Left colon (tissue), 2 donors: ENCODE results near the gene TNFAIP2. TPM values are rescaled to one million over a fixed set of nuclear protein-coding genes. Genes with fewer than 3 reads are reported as not detected.
A peak's percentile ranks its signal among the peaks of the same experiment; 100 is the strongest.

ENCODE experiments used
- ATAC-seq: fragments of 200-7000 bp; cut with Tn5 transposase; one replicate; pipeline ENCODE4 v1.9.1; 2020; ENCODE audit warnings: mild to moderate bottlenecking, moderate library complexity
- DNase-seq, 2 donors: peaks; one replicate each; pipeline ENCODE4 v3.0.0-alpha.2; 2020
- intact Hi-C, 2 donors: fragments of 100-400 bp; cut with DNase I in 1 of 2; cut with micrococcal nuclease in 1 of 2; formaldehyde crosslinking; loops; one replicate each; pipeline versions ENCODE4 v1.11.2 to v1.14.0; 2022; cut with DNase I, micrococcal nuclease
- total RNA-seq, 2 donors: library from RNA; stranded (reverse); fragmentation: NEBNext Ultra II Directional; extraction: Animal tissue kit (Norgen Biotek cat#: 25700); gene quantifications; one replicate each; pipeline ENCODE4 v1.2.1, GENCODE V29; 2021
- donor health status: DM: no; HTN: no; CAD: no.
- donor health status: DM: yes; HTN: yes; CAD: no.

The TNFAIP2 gene
- total RNA-seq, 2 donors from 2014 or later = 14.9 to 40.8 TPM

DNA sequence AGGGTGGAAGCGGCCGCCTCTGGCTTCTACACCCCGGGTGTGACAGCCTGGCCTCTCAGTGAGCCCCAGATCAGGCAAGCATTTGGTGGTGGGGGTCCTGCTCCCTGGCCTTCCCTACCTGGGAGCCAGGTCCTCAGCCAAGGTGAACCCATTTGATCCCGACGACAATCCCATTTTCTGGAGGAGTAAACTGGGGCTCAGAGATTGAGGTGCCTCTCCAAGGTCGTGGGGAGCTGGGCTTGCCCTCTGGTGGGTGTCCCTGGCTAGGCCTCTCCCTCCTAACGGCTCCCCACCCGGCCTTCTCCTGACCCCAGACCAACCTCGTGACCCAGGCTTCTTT lies 31.4 kb upstream of the TNFAIP2 start:
- ATAC-seq (no peak), DNase-seq (no peak)
- intact Hi-C loops = no loop called here

DNA sequence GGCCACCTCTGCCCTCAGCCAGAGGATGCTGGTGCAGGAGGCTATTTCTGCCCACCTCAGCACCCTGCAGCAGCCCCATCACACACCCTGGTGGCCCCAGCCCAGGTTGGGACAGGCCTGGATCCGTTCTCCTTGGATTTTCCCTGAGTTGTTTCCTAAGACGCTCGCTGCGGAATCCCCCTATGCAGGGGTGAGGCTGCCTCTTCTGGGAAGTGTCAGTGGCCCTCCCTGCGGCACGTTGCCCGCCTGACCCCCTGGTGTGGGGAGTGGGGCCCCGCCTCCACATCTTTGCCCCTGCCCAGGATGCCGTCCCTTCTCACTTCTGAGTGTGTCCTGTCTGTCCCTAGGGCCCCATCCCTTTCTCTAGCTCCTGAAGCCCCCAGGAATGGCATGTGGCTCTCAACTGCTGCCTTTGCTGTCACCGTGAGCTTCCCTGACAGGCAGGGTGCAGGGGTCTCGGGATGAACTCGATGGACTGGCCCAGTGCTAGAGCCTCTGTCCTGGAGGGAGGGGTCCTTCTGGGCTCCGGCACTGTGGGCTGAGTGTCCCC lies 29.3 kb upstream of the TNFAIP2 start:
- intact Hi-C loops = no loop called here
- DNase-seq (no peak), ATAC-seq (no peak)

DNA sequence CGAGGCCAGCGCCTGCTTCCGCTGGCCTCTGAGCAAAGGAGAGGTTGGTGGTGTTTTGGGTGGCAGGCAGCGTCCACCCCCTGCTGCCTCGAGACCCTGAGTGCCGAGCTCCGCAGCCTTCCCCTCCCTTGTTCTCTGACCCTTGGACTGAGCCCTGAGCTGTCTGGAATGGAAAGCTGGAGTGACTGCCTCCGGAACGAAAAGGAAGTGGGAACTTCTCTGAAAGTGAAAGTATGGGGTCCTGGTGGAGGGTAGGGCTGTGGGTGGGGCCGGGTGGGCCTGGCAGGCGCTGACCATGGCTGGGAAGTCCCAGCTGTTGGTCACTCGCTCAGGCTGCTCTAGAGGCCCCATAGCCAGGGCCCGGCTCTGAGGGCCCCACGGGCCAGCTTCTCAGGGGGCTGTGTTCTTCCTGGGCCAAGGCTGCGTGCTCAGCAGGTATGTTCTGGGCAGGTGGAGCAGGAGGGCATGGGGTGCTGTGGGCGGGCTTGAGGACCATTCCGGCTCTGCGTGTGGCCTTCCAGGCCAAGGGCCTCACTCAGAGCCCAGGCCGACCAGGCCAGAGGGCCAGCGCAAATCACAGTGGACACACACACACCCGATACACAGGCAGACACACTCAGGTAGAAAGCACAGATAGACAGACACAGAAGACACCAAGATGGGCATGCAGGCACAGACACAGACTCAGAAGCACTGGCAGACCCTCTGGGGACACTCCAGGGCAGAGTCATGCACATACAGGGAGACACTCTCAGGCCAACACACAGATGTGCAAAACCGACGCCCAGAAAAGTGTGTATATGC lies 28.7 kb upstream of the TNFAIP2 start, which contains the start of gene EXOC3L4:
EXOC3L4 (plus strand) TSS at position 320 of the 804 bp plus-strand sequence. CDS start 5,495 bp downstream, outside the sequence.
- intact Hi-C loops = no loop called here
- DNase-seq = peak; percentile 58 to 78
- peak; percentile 79 for ATAC-seq

DNA sequence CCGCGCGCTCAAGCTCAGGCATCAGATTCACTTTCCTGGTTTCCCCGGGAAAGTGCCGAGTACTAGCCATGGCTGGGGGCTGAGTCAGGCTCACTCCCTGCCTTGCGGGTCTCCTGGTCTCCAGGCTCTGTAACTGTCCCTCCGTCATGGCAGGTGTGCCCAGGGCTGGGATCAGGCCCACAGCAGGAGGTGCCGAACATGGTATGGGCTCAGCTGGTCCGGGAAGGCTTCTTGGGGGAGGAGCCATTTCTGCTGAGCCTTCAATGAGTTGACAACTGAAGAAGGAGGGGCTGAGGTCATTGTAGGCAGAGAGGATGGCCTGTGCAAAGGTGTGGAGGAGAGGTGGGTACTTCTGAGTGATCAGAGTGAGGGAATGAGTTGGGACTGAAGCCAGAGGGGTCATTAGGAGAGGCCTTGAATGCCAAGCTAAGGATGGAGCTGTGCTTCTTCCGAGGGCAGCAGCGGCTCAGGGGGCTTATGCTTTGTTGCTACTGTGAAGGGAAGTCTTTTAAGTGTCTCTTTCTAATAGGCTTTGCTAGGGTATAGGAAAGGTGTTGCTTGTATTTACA lies 28.0 kb upstream of the TNFAIP2 start:
- DNase-seq (no peak), ATAC-seq (peak; percentile 57)
- intact Hi-C loops = no loop called here

DNA sequence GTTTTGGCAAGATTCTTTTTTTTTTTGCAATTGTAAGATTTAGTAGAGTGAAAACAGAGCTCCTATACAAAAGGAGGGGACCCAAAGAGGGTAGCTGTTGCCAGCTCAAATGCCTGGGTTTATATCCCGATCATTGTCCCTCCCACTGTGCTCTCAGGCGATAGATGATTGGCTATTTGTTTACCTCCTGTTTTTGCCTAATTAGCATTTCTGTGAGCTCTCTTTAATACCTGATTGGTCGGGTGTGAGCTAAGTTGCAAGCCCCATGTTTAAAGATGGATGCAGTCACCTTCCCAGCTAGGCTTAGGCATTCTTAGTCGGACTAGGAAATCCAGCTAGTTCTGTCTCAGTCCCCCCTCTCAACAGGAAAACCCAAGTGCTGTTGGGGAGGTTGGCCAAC lies 26.9 kb upstream of the TNFAIP2 start:
- no peak for ATAC-seq
- no peak for DNase-seq
- intact Hi-C loops = no loop called here

DNA sequence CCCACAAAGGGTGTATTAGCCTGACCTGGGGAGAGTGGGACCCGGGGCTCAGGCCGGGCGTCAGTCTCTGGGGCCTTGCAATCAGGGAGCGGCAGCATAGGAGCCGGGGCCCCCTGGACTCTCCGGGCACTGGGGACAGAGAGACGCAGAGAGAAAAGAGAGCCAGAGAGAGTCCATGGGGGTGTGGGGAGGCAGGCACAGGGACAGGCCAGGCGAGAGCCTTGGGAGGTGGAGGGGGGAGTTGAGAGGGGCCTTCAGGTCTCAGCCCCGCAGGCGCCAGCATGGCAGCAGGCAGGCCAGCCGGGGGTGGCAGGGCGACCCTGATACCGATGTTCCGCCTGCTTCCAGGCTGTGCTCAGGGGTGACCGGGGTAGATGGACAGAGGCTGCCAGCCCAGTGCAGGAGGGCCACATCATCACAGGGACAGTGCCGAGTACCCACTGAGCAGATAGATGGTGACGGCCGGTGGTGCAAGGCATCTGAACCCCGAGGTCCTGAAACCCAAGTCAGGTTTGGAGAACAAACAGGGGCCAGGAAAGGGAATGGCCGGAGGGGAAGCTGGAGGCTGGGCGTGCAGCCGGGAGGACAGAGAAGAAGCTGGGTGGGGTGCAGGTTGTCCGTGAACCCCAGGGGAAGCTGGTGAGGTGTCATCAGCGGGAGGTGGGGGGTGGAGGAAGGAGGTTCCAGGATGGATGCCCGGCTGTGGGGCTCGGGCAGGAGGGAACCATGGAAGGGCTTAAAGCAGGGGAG lies 25.8 kb upstream of the TNFAIP2 start:
- no peak for ATAC-seq
- intact Hi-C loops = no loop called here
- no peak for DNase-seq

DNA sequence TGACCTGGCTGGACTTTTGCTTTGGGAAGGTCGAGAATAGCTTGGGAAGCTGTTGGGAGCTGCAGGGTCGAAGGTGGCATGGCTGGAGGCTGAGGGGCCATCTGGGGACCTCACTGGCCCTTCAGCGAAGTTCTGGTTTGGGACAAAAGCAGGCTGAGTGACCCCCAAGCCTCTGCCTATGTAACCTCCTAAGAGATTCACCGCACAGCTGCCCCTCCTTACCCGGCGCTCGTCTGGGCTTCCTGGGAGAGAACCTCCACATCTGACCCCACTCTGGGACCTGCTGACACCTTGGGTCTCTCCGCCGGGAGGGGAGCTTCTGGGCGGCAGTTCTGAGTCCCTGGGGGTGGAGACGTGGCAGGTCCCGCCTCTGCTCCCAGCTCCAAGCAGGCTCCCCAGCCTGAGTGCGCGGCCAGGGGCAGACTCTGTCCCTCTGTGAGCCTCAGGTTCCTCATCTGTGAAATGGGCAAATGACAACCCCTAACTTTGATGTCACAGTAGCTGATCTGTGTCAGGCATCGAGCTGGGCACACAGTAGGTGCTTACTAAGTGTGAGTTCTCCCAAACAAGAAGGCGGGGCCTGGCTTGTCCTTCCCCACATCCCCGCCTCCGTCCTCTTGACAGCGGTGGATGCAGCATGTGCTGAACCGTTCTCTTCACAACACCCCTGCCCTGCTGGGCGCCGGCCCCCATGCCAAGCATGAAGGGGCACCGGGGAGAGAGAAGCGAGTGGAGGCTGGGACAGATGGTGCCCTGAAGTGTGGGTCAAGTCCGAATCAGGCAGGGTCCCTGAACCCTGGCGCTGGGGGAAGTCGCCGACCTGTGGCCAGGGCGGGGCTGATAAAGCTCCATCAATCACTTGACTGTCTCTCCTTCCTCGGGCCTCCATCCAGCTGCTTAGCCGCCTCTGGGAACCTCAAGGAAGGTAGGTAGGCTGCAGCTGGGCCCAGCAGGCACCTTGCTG lies 25.0 kb upstream of the TNFAIP2 start:
- no peak for ATAC-seq
- intact Hi-C loops = no loop called here
- no peak for DNase-seq

DNA sequence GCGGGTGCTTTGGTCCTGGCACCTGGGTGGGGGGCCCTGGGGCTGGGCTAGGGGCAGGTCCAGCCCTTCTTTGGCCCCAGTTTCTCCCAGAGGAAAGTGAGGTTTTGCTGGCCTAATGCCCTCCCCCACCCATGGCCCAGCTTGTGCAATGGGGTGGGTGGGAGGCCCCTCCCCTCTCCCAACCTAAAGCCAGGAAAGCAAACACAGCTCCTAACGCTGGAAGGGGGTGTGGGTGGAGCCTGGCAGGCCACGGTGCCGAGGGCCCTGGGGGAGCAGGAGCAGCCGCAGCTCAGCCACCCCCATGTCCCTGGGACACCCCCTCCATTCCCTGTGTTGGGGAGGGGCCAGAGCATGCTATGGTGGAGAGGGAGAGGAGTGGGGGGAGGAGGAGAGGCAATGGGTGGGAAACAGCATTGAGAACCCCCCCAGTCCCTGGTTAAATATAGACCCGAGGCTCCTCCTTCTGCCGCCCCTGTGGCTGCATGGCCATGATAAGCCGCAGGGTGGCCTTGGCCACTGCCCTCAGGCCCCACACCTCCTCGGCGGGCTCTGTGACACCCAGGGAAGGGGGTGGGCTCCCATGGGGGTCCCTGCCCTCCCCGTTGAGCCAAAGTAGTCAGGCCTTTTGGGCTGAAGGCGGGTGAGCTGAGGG lies 24.1 kb upstream of the TNFAIP2 start:
- ATAC-seq (no peak), DNase-seq (no peak)
- intact Hi-C loops = no loop called here

DNA sequence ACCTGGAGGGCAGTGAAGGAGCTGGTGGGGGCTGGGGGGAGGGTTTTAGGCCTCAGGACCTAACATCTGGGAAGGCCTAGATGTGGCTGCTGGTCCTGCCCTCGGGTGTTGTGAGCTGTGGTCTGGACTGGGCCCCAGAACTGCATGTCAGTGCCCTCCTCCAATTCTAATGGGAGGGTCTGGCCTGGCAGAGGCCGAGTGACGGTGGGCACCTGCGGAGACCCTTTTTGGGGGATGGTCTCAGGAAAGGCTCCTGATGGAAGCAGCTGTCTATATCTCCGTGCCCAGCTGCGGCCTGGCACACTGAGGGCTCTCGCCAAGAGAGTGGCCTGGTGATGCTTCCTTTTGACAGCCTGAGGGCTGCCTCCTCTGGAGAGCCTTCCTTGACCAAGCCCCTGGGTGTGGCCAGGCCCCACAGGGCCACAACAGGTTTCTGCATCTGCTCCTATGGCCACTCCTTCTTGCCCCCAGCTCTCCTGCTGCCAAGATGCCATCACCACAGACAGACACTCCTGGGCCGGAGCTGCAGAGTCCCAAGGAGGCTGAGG lies 23.5 kb upstream of the TNFAIP2 start:
- ATAC-seq = no peak
- no peak for DNase-seq
- intact Hi-C loops = loop anchor here (10.0 kb wide), 2 partner anchors 85 to 195 kb away; no protein-coding TSS in a partner anchor

DNA sequence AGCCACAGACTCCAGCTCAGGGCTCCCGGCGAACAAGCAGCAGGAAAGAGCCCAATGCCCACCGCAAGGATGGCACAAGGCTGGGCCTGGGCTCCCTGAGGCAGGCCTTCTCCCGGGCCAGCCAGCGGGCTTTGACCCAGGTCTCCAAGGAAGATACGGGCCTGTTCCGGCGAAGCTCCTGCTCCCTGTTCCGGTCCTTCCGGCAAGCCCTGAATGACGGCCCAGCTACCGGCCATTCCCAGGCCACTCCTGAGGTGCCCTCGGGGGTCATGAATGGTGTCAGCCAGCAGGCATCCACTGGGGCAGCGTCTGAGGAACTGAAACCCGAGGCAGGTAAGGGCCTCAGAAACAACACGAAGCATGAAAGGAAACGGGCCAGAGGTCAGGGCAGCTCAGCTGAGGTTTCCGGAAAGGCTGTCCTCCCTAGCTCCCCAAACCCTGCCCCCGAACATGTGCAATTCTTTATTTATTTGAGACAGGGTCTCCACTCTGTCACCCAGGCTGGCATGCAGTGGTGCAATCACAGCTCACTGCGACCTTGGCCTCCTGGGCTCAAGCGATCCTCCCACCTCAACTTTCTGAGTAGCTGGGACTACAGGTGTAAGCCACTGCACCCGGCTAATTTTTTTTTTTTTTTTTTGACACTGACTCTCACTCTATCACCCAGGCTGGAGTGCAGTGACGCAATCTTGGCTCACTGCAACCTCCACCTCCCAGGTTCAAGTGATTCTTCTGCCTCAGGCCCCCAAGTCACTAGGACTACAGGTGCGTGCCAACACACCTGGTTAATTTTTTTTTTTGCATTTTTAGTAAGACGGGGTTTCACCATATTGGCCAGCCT lies 22.8 kb upstream of the TNFAIP2 start:
- intact Hi-C loops = loop anchor here (10.0 kb wide), 2 partner anchors 84 to 194 kb away; no protein-coding TSS in a partner anchor
- ATAC-seq = no peak
- DNase-seq = no peak

DNA sequence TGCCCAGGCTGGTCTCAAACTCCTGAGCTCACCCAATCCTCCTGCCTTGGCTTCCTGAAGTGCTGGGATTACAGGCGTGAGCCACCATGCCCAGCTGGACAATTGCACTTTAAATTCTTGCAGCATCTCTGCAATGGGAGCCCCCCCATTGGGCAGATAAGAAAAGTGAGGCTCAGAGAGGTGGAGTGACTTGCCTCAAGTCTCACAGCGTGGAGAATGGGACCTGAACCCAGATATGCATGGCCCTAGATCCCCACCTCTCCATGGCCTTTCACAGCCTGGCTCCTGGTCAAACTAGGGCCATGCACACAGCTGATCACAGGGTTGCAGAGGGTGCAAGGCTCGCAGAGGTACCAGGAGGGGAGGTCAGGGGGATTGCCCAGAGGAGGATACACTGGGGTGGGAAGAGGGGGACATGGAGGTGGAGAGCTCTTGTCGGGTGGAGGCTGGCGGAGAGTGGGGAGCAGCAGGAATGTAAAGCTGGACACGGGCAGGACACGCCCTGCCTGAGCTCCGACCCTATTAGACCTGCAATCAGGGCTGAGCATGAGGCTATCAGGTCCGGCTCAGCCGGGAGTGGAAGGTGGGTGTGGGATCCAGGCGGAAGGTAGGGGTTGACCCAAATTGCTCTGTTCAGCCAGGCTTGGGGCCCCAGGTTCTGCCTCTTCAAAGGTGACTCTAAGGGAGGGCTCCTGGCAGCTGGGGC lies 21.9 kb upstream of the TNFAIP2 start:
- no peak for ATAC-seq
- intact Hi-C loops = loop anchor here (10.0 kb wide), 2 partner anchors 83 to 193 kb away; no protein-coding TSS in a partner anchor
- DNase-seq = no peak

DNA sequence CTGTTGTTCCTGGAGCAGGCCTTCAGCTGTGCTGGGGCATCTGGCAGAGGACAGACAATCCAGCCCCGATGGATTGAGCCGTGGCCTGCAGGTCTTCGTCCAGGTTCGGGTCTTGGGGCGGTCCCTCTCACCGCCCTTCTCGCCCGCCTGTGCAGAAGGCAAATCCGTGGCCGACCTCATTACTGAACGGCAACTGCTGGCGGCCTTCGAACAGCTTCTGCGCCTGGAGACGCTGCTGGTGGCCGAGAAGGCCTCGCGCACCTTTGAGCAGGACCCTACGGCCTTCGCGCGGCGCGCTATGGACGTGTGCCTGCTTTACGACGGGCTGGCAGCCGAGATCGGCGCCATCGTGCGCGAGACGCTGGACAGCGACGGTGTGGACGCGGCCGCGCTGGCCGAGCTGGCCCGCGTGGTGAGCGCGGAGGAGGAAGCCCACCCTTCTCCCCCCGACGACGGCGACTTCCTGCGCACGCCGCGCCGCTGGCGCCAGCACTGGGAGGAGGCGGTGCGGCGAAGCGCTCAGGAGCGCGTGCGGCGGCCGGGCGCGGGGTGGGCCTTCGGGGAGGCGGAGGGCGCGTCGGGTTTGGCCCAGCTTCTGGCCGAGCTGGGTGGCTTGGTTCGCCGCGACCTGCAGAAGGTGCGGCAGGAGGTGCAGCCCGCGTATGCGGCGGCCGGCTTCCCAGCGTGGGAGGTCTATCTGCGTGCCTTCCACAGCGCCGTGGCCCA lies 21.1 kb upstream of the TNFAIP2 start:
- intact Hi-C loops = loop anchor here (10.0 kb wide), 2 partner anchors 83 to 193 kb away; no protein-coding TSS in a partner anchor
- ATAC-seq = no peak
- no peak for DNase-seq

DNA sequence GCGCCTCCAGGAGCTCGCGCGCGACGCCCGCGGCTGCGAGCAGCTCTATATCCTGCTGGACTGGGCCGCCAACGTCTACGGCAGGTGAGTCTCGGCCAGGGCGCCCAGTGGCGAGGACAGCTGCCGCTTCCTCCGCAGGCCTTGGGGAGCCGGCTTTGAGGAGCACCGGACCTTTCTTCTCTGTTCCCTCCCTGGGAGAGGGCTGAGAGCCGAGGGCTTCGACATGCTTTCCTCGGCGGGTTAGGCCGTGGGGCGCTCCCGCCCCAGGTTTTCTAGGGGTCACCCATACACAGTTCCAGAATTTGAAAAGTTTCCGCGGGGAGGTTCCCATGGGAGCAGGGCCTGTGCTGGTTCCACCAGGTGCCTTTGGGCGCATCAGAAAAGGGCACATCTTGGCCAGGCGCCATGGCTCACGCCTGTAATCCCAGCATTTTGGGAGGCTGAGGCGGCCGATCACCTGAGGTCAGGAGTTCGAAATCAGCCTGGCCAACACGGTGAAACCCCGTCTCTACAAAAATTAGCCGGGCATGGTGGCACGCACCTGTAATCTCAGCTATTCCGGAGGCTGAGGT lies 20.5 kb upstream of the TNFAIP2 start:
- ATAC-seq (no peak), DNase-seq (no peak)

DNA sequence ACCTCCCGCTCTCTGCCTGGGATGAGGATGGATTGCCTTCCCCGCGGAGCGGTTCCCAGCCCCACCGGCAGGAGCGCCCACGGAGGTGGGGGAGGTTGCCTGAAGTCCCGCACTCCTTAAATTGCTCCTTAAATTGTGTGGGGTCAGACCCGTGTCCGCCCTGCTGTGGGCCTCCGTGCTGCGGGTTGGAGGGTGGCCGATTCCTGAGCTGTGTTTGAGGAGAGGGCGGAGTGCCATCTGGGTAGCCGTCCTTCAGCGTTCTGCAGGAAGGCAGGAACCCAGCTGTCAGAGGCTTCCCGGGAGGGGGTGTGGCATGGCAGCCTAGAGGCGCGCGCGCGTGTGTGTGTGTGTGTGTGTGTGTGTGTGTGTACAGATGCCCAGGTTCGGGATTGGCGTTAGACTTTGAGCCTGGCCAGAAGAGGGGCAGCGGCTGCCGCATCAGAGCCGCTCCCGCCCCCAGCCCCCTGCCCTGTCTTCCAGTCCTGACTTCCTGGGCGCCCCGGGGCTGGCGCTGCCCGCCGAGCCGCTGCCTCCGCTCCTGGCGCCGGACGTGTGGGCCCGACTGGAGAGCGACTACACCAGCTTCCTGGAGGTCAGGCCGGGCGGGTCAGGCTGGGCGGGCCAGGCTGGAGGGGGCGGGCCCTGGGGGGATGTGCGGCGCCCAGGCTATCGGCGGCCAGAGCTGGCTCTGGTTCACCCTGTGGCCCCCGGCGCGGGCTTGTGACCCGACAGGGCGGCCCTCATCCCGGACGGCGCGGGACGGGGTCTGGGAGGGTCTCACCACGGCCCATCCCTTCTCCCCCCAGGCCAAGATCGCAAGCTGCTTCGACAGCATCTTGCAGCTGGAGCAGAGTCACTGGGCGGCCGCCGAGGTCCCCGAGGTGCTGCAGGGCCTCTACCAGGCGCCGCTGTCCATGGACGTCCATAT lies 19.5 kb upstream of the TNFAIP2 start:
- intact Hi-C loops = loop anchor here (10.0 kb wide), 2 partner anchors 81 to 191 kb away; no protein-coding TSS in a partner anchor
- DNase-seq = peak; percentile 86 to 87

More for the DNA sequence above, 20.5 kb upstream of the TNFAIP2 start:
- intact Hi-C loops = loop anchor here (10.0 kb wide), 2 partner anchors 82 to 192 kb away; no protein-coding TSS in a partner anchor

More for the DNA sequence above, 19.5 kb upstream of the TNFAIP2 start:
- ATAC-seq = peak; percentile 76
